Activated naive CD4-positive, alpha-beta T cell treated with anti-CD3 and anti-CD28 coated beads for 36 hours (primary cell): ENCODE data around the gene KRT83. TPM values are rescaled to one million over a fixed set of nuclear protein-coding genes. Genes with fewer than 3 reads are reported as not detected.
A peak's percentile ranks its signal among the peaks of the same experiment; 100 is the strongest.
"Not testable (repeated sequence)": the region's sequence is repeated elsewhere in the genome, so short reads cannot be mapped to it uniquely, and the experiment has no call there.

ENCODE experiments used
- CTCF ChIA-PET: fragments of 350-600 bp; sonication (Branson Sonifier 250); formaldehyde crosslinking; loops from one replicate; lab custom pipeline; 2021; ENCODE audit warnings: antibody characterized with exemption; lab: Charles Lee
- DNase-seq: peaks from one replicate; pipeline ENCODE4 v3.0.0-alpha.2; 2020
- H3K27ac Mint-ChIP-seq: one replicate; pipeline ENCODE4 v1.8.0; 2021; ENCODE audit warnings: mild to moderate bottlenecking, mixed read lengths
- H3K27me3 Mint-ChIP-seq: one replicate; pipeline ENCODE4 v1.8.0; 2021; ENCODE audit warnings: low read depth, mixed read lengths
- H3K36me3 Mint-ChIP-seq: one replicate; pipeline ENCODE4 v1.8.0; 2021; ENCODE audit warnings: low read depth, mixed read lengths
- H3K4me1 Mint-ChIP-seq: one replicate; pipeline ENCODE4 v1.8.0; 2021; ENCODE audit warnings: low read depth, mixed read lengths
- H3K4me3 Mint-ChIP-seq: one replicate; pipeline ENCODE4 v1.8.0; 2021; ENCODE audit warnings: mild to moderate bottlenecking, moderate library complexity, mixed read lengths
- H3K9me3 Mint-ChIP-seq: one replicate; pipeline ENCODE4 v1.8.0; 2021; ENCODE audit warnings: mixed read lengths
- intact Hi-C: fragments of 100-400 bp; cut with micrococcal nuclease; formaldehyde crosslinking; loops from one replicate; pipeline ENCODE4 v1.15.1; 2023
- total RNA-seq, 2 experiments: library from RNA; stranded (reverse); gene quantifications; one replicate each; pipeline ENCODE4 v1.2.3, GENCODE V29; 2021

Gene KRT83
- total RNA-seq, 2 experiments from 2014 or later = not detected

- CTCF ChIA-PET = interaction anchor here (1.2 to 1.4 kb wide), 2 partner anchors 14 to 45 kb away, joined by 3 read pairs; no protein-coding TSS in a partner anchor
- H3K36me3 Mint-ChIP-seq = no peaks in the 10 kb centered on the region
- no peak overlapping the region for H3K4me3 Mint-ChIP-seq
- DNase-seq = no peak
- H3K9me3 Mint-ChIP-seq = no peaks in the 10 kb centered on the region
- H3K27me3 Mint-ChIP-seq = peaks cover 15% of the 10 kb centered on the region
- peaks cover 13% of the 10 kb centered on the region for H3K4me1 Mint-ChIP-seq
- H3K27ac Mint-ChIP-seq = no peak overlapping the region
- intact Hi-C loops = no loop called here
Observed at GRCh38 chr12:52324153-52324444, 2.9 kb upstream of the KRT83 start.

GRCh38 chr12:52323416-52324152 lies 2.4 kb upstream of the KRT83 start:
- H3K27me3 Mint-ChIP-seq = peaks cover 15% of the 10 kb centered on the region
- CTCF ChIA-PET = interaction anchor here (1.2 kb wide), 1 partner anchor 44 kb away, joined by 3 read pairs; no protein-coding TSS in a partner anchor
- DNase-seq = no peak
- peaks cover 13% of the 10 kb centered on the region for H3K4me1 Mint-ChIP-seq
- H3K36me3 Mint-ChIP-seq = no peaks in the 10 kb centered on the region
- intact Hi-C loops = no loop called here
- no peaks in the 10 kb centered on the region for H3K9me3 Mint-ChIP-seq
- no peak overlapping the region for H3K27ac Mint-ChIP-seq
- no peak overlapping the region for H3K4me3 Mint-ChIP-seq

GRCh38 chr12:52323001-52323400 lies 1.8 kb upstream of the KRT83 start:
- no peaks in the 10 kb centered on the region for H3K9me3 Mint-ChIP-seq
- intact Hi-C loops = no loop called here
- no peak overlapping the region for H3K4me3 Mint-ChIP-seq
- H3K27ac Mint-ChIP-seq = no peak overlapping the region
- peaks cover 13% of the 10 kb centered on the region for H3K4me1 Mint-ChIP-seq
- H3K36me3 Mint-ChIP-seq = no peaks in the 10 kb centered on the region
- no peak for DNase-seq
- H3K27me3 Mint-ChIP-seq = peaks cover 15% of the 10 kb centered on the region
- CTCF ChIA-PET = no interaction called here

GRCh38 chr12:52322069-52322468 lies 871 bp upstream of the KRT83 start:
- no peak overlapping the region for H3K27ac Mint-ChIP-seq
- CTCF ChIA-PET = no interaction called here
- intact Hi-C loops = no loop called here
- DNase-seq = no peak
- H3K4me1 Mint-ChIP-seq = peaks cover 4% of the 10 kb centered on the region
- H3K9me3 Mint-ChIP-seq = no peaks in the 10 kb centered on the region
- no peaks in the 10 kb centered on the region for H3K36me3 Mint-ChIP-seq
- no peak overlapping the region for H3K4me3 Mint-ChIP-seq
- H3K27me3 Mint-ChIP-seq = peaks cover 15% of the 10 kb centered on the region

GRCh38 chr12:52321418-52321817 lies 220 bp upstream of the KRT83 start:
- DNase-seq = no peak
- H3K27me3 Mint-ChIP-seq = peaks cover 15% of the 10 kb centered on the region
- H3K4me1 Mint-ChIP-seq = no peaks in the 10 kb centered on the region
- no peak overlapping the region for H3K27ac Mint-ChIP-seq
- H3K4me3 Mint-ChIP-seq = no peak overlapping the region
- H3K36me3 Mint-ChIP-seq = no peaks in the 10 kb centered on the region
- CTCF ChIA-PET = interaction anchor here (0.9 to 1.0 kb wide), 2 partner anchors 10 to 42 kb away, joined by 3 read pairs; no protein-coding TSS in a partner anchor
- intact Hi-C loops = no loop called here
- no peaks in the 10 kb centered on the region for H3K9me3 Mint-ChIP-seq

GRCh38 chr12:52319097-52319496 lies 2.1 kb downstream of the KRT83 start:
- H3K27ac Mint-ChIP-seq = no peak overlapping the region
- no peaks in the 10 kb centered on the region for H3K36me3 Mint-ChIP-seq
- intact Hi-C loops = no loop called here
- no peaks in the 10 kb centered on the region for H3K9me3 Mint-ChIP-seq
- no peak for DNase-seq
- no peak overlapping the region for H3K4me3 Mint-ChIP-seq
- H3K4me1 Mint-ChIP-seq = no peaks in the 10 kb centered on the region
- CTCF ChIA-PET = interaction anchor here (0.9 to 1.7 kb wide), 4 partner anchors 8 to 561 kb away, joined by 4 to 6 read pairs (median 4); no protein-coding TSS in a partner anchor
- H3K27me3 Mint-ChIP-seq = peaks cover 15% of the 10 kb centered on the region

GRCh38 chr12:52318241-52318990 lies 2.8 kb downstream of the KRT83 start:
- no peaks in the 10 kb centered on the region for H3K9me3 Mint-ChIP-seq
- no peak for DNase-seq
- no peaks in the 10 kb centered on the region for H3K36me3 Mint-ChIP-seq
- H3K4me3 Mint-ChIP-seq = no peak overlapping the region
- no peaks in the 10 kb centered on the region for H3K4me1 Mint-ChIP-seq
- no peak overlapping the region for H3K27ac Mint-ChIP-seq
- H3K27me3 Mint-ChIP-seq = peaks cover 15% of the 10 kb centered on the region
- intact Hi-C loops = no loop called here
- CTCF ChIA-PET = interaction anchor here (0.7 to 1.7 kb wide), 6 partner anchors 8 to 549 kb away, joined by 3 to 6 read pairs (median 4); no protein-coding TSS in a partner anchor

- intact Hi-C loops = no loop called here
Observed at GRCh38 chr12:52317468-52318052, 3.6 kb downstream of the KRT83 start.

GRCh38 chr12:52316701-52317100 lies 4.5 kb downstream of the KRT83 start:
- no peaks in the 10 kb centered on the region for H3K9me3 Mint-ChIP-seq
- H3K27ac Mint-ChIP-seq = no peak overlapping the region
- CTCF ChIA-PET = interaction anchor here (0.9 to 1.8 kb wide), 3 partner anchors 10 to 160 kb away, joined by 4 to 7 read pairs (median 5); no protein-coding TSS in a partner anchor
- H3K36me3 Mint-ChIP-seq = no peaks in the 10 kb centered on the region
- no peak for DNase-seq
- intact Hi-C loops = no loop called here
- H3K4me1 Mint-ChIP-seq = no peaks in the 10 kb centered on the region
- H3K27me3 Mint-ChIP-seq = peaks cover 10% of the 10 kb centered on the region
- H3K4me3 Mint-ChIP-seq = no peak overlapping the region

More at GRCh38 chr12:52317468-52318052, 3.6 kb downstream of the KRT83 start:
- H3K4me1 Mint-ChIP-seq = no peaks in the 10 kb centered on the region
- DNase-seq = no peak
- H3K36me3 Mint-ChIP-seq = no peaks in the 10 kb centered on the region
- H3K4me3 Mint-ChIP-seq = no peak overlapping the region
- CTCF ChIA-PET = interaction anchor here (0.7 to 1.7 kb wide), 3 partner anchors 10 to 32 kb away, joined by 3 to 5 read pairs (median 3); no protein-coding TSS in a partner anchor
- no peak overlapping the region for H3K27ac Mint-ChIP-seq
- no peaks in the 10 kb centered on the region for H3K9me3 Mint-ChIP-seq
- peaks cover 13% of the 10 kb centered on the region for H3K27me3 Mint-ChIP-seq

- DNase-seq = no peak
- H3K27ac Mint-ChIP-seq = no peak overlapping the region
- H3K27me3 Mint-ChIP-seq = peaks cover 12% of the 10 kb centered on the region
- no peaks in the 10 kb centered on the region for H3K9me3 Mint-ChIP-seq
- no peaks in the 10 kb centered on the region for H3K36me3 Mint-ChIP-seq
- CTCF ChIA-PET = interaction anchor here (0.9 to 1.8 kb wide), 3 partner anchors 10 to 160 kb away, joined by 4 to 7 read pairs (median 5); no protein-coding TSS in a partner anchor
- intact Hi-C loops = no loop called here
- H3K4me3 Mint-ChIP-seq = no peak overlapping the region
- H3K4me1 Mint-ChIP-seq = no peaks in the 10 kb centered on the region
Observed at GRCh38 chr12:52316290-52316689, 4.9 kb downstream of the KRT83 start.

- peak; percentile 63 for DNase-seq
- H3K4me3 Mint-ChIP-seq, H3K4me1 Mint-ChIP-seq, H3K36me3 Mint-ChIP-seq, intact Hi-C loops, H3K9me3 Mint-ChIP-seq, H3K27ac Mint-ChIP-seq: not testable (repeated sequence)
- H3K27me3 Mint-ChIP-seq = peaks cover 11% of the 10 kb centered on the region
- CTCF ChIA-PET = interaction anchor here (0.9 to 1.8 kb wide), 3 partner anchors 11 to 159 kb away, joined by 4 to 7 read pairs (median 5); no protein-coding TSS in a partner anchor
Observed at GRCh38 chr12:52315721-52316120, 5.5 kb downstream of the KRT83 start.

GRCh38 chr12:52314511-52314910 lies 6.7 kb downstream of the KRT83 start:
- no peak for DNase-seq
- CTCF ChIA-PET = interaction anchor here (0.7 kb wide), 1 partner anchor 178 kb away, joined by 3 read pairs; no protein-coding TSS in a partner anchor
- intact Hi-C loops = no loop called here
- Mint-ChIP-seq H3K9me3 (no peaks in the 10 kb centered on the region), H3K27me3 (peaks cover 8% of the 10 kb centered on the region), H3K36me3 (no peaks in the 10 kb centered on the region), H3K4me3 (no peak overlapping the region), H3K4me1 (no peaks in the 10 kb centered on the region), H3K27ac (no peak overlapping the region)
